ENCODE results near the gene SFMBT2.

SFMBT2 gene

DNA sequence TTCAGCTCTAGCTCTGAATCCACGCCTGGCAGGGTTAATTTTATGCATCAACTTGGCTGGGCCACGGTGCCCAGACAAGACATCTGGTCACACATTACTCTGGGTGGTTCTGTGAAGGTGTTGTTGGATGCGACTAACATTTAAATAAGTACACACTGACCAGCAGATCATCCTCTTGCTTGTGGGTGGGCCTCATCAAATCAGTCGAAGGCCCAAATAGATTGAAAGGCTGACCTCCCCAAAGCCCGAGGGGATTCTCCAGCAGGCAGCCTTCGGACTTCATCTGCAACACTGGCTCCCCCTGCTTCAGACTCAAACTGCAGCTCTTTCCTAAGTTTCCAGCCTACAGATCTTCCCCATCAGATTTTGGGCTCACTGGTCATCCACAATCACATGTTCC is 53.6 kb downstream of the SFMBT2 start:
- Histone ChIP-seq H3K9me3 (ENCODE audit: insufficient read depth, low read length) (no peaks in the 10 kb centered on the region), H3K4me3 (ENCODE audit: low read length) (no peak overlapping the region), H3K36me3 (replicated peaks; ENCODE audit: low read depth, low read length) (peaks cover 33% of the 10 kb centered on the region), H4K20me1 (ENCODE audit: insufficient read depth, low read length) (no peaks in the 10 kb centered on the region; the same call in 1 of the 2 replicates), H3K9ac (ENCODE audit: low read length) (no peak overlapping the region), H3K4me1 (ENCODE audit: low read length) (no peaks in the 10 kb centered on the region), H3K27ac (ENCODE audit: low read length) (no peak overlapping the region), H3K27me3 (ENCODE audit: low read depth, low read length) (no peaks in the 10 kb centered on the region), H2AFZ (ENCODE audit: low read depth, low read length) (no peak overlapping the region), H3K79me2 (ENCODE audit: low read length) (peaks cover 59% of the 10 kb centered on the region), H3K4me2 (ENCODE audit: low read length) (no peak overlapping the region)
- no peak for TF ChIP-seq EZH2phosphoT487 (IDR thresholded peaks at IDR 0.05; ENCODE audit: low read depth)
- TF ChIP-seq, protein P1, sequence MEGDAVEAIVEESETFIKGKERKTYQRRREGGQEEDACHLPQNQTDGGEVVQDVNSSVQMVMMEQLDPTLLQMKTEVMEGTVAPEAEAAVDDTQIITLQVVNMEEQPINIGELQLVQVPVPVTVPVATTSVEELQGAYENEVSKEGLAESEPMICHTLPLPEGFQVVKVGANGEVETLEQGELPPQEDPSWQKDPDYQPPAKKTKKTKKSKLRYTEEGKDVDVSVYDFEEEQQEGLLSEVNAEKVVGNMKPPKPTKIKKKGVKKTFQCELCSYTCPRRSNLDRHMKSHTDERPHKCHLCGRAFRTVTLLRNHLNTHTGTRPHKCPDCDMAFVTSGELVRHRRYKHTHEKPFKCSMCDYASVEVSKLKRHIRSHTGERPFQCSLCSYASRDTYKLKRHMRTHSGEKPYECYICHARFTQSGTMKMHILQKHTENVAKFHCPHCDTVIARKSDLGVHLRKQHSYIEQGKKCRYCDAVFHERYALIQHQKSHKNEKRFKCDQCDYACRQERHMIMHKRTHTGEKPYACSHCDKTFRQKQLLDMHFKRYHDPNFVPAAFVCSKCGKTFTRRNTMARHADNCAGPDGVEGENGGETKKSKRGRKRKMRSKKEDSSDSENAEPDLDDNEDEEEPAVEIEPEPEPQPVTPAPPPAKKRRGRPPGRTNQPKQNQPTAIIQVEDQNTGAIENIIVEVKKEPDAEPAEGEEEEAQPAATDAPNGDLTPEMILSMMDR (IDR thresholded peaks at IDR 0.05; ENCODE audit: low read depth, low read length), result no peak

DNA sequence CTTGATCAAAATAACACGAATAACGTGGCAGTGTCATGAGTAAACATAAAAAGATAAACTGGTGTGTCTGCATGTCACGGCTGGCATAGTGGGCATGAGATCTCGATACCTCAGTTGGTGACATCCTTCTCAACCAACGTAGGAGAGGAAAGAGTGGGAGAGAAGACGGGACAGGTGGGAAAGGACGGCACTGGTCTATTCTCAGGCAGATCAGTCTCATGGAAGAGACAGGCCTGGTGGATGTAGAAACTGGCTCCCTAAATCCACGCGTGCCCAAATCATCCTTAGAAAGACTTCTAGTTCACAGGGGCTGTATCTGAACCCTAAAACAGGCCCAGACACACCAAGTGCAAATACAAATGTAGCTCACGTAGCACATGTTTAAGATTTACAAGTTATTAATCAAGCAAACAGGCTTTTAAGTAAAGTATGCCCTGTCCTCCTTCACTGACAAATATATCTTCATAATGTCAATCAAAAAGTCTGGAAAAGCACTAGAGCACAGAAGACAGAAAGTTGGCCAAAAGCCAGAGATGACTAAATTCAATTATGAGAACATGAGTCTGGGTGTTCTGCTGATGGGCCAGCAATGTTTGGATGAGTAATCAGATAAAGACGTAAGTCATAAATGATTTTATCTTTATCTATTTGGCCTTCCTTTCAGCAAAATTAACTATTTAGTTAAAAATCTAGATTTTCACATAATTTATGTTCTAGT is 56.3 kb downstream of the SFMBT2 start:
- Histone ChIP-seq H3K4me3 (ENCODE audit: low read length) (no peak overlapping the region), H4K20me1 (ENCODE audit: insufficient read depth, low read length) (no peaks in the 10 kb centered on the region; the same call in 1 of the 2 replicates), H3K4me1 (ENCODE audit: low read length) (no peaks in the 10 kb centered on the region), H3K4me2 (ENCODE audit: low read length) (no peak overlapping the region), H3K36me3 (replicated peaks; ENCODE audit: low read depth, low read length) (peaks cover 24% of the 10 kb centered on the region), H3K27ac (ENCODE audit: low read length) (no peak overlapping the region), H3K9me3 (ENCODE audit: insufficient read depth, low read length) (no peaks in the 10 kb centered on the region), H3K27me3 (ENCODE audit: low read depth, low read length) (no peaks in the 10 kb centered on the region), H3K9ac (ENCODE audit: low read length) (no peak overlapping the region), H3K79me2 (ENCODE audit: low read length) (peaks cover 56% of the 10 kb centered on the region), H2AFZ (ENCODE audit: low read depth, low read length) (no peak overlapping the region)
- no peak for TF ChIP-seq EZH2phosphoT487 (IDR thresholded peaks at IDR 0.05; ENCODE audit: low read depth)
- TF ChIP-seq, protein P1 (IDR thresholded peaks at IDR 0.05; ENCODE audit: low read depth, low read length), result no peak

- Histone ChIP-seq H3K4me3 (ENCODE audit: low read length) (no peak overlapping the region), H4K20me1 (ENCODE audit: insufficient read depth, low read length) (no peaks in the 10 kb centered on the region; the same call in 1 of the 2 replicates), H3K9me3 (ENCODE audit: insufficient read depth, low read length) (no peaks in the 10 kb centered on the region), H3K79me2 (ENCODE audit: low read length) (peaks cover 43% of the 10 kb centered on the region), H2AFZ (ENCODE audit: low read depth, low read length) (no peak overlapping the region), H3K4me2 (ENCODE audit: low read length) (no peak overlapping the region), H3K36me3 (replicated peaks; ENCODE audit: low read depth, low read length) (peaks cover 5% of the 10 kb centered on the region), H3K9ac (ENCODE audit: low read length) (no peak overlapping the region), H3K27ac (ENCODE audit: low read length) (no peak overlapping the region), H3K27me3 (ENCODE audit: low read depth, low read length) (no peaks in the 10 kb centered on the region), H3K4me1 (ENCODE audit: low read length) (no peaks in the 10 kb centered on the region)
- TF ChIP-seq, protein P1 (IDR thresholded peaks at IDR 0.05; ENCODE audit: low read depth, low read length), result no peak
- no peak for TF ChIP-seq EZH2phosphoT487 (IDR thresholded peaks at IDR 0.05; ENCODE audit: low read depth)
Measured at GRCh38 chr10:7351894-7352293, 58.9 kb downstream of the SFMBT2 start.

- Histone ChIP-seq H3K4me3 (ENCODE audit: low read length) (no peak overlapping the region), H3K4me2 (ENCODE audit: low read length) (no peak overlapping the region), H3K27ac (ENCODE audit: low read length) (no peak overlapping the region), H2AFZ (ENCODE audit: low read depth, low read length) (no peak overlapping the region), H3K36me3 (replicated peaks; ENCODE audit: low read depth, low read length) (peaks cover 7% of the 10 kb centered on the region), H3K27me3 (ENCODE audit: low read depth, low read length) (no peaks in the 10 kb centered on the region), H3K9ac (ENCODE audit: low read length) (no peak overlapping the region), H4K20me1 (ENCODE audit: insufficient read depth, low read length) (no peaks in the 10 kb centered on the region), H3K9me3 (ENCODE audit: insufficient read depth, low read length) (no peaks in the 10 kb centered on the region), H3K79me2 (ENCODE audit: low read length) (peaks cover 40% of the 10 kb centered on the region), H3K4me1 (ENCODE audit: low read length) (peaks cover 6% of the 10 kb centered on the region)
- TF ChIP-seq EZH2phosphoT487 (IDR thresholded peaks at IDR 0.05; ENCODE audit: low read depth), result no peak
- TF ChIP-seq, protein P1 (IDR thresholded peaks at IDR 0.05; ENCODE audit: low read depth, low read length), result no peak
Measured at GRCh38 chr10:7350541-7351195, 60.2 kb downstream of the SFMBT2 start.
